Measurements from ENCODE around the gene JAZF1. TPM values are rescaled to one million over a fixed set of nuclear protein-coding genes. Genes with fewer than 3 reads are reported as not detected.

JAZF1 gene
- polyA plus RNA-seq, 1 donor, result 11.4 TPM

GRCh38 chr7:27873981-27874957 lies 306.3 kb downstream of the JAZF1 start:
- no peaks in the 10 kb centered on the region for H3K36me3 ChIP-seq (ENCODE audit: control insufficient read depth, insufficient read depth, low read length)
- no peaks in the 10 kb centered on the region for H3K27me3 ChIP-seq (ENCODE audit: control insufficient read depth, insufficient read depth, low read length)
- H3K27ac ChIP-seq (ENCODE audit: low read length), result no peak overlapping the region
- H3K9me3 ChIP-seq (ENCODE audit: control insufficient read depth, low read depth, low read length), result no peaks in the 10 kb centered on the region
- H3K4me3 ChIP-seq (ENCODE audit: low read length), result no peak overlapping the region
- H3K4me1 ChIP-seq (ENCODE audit: control insufficient read depth, insufficient read depth, low read length), result no peaks in the 10 kb centered on the region
- no peak for DNase-seq
- WGBS (ENCODE audit: insufficient coverage, low lambda C conversion rate), result 83% methylated on average over 1 of the region's 13 CpGs

- Histone ChIP-seq H3K4me3 (ENCODE audit: low read length) (no peak overlapping the region), H3K27ac (ENCODE audit: low read length) (peak overlapping the region; percentile 31), H3K27me3 (ENCODE audit: control insufficient read depth, insufficient read depth, low read length) (no peaks in the 10 kb centered on the region), H3K9me3 (ENCODE audit: control insufficient read depth, low read depth, low read length) (no peaks in the 10 kb centered on the region), H3K4me1 (ENCODE audit: control insufficient read depth, insufficient read depth, low read length) (no peaks in the 10 kb centered on the region), H3K36me3 (ENCODE audit: control insufficient read depth, insufficient read depth, low read length) (no peaks in the 10 kb centered on the region)
- 66% methylated on average over 5 of the region's 17 CpGs for WGBS (ENCODE audit: insufficient coverage, low lambda C conversion rate)
- DNase-seq, result no peak
Observed at GRCh38 chr7:27872356-27873275, 308.0 kb downstream of the JAZF1 start.

- Histone ChIP-seq H3K27me3 (ENCODE audit: control insufficient read depth, insufficient read depth, low read length) (no peaks in the 10 kb centered on the region), H3K4me3 (ENCODE audit: low read length) (no peak overlapping the region), H3K9me3 (ENCODE audit: control insufficient read depth, low read depth, low read length) (no peaks in the 10 kb centered on the region), H3K36me3 (ENCODE audit: control insufficient read depth, insufficient read depth, low read length) (no peaks in the 10 kb centered on the region), H3K4me1 (ENCODE audit: control insufficient read depth, insufficient read depth, low read length) (no peaks in the 10 kb centered on the region), H3K27ac (ENCODE audit: low read length) (no peak overlapping the region)
- no peak for DNase-seq
- WGBS (ENCODE audit: insufficient coverage, low lambda C conversion rate), result 100% methylated on average over 1 of the region's 6 CpGs
Observed at GRCh38 chr7:27871866-27872265, 308.7 kb downstream of the JAZF1 start.

- WGBS (ENCODE audit: insufficient coverage, low lambda C conversion rate), result 100% methylated on average over 1 of the region's 3 CpGs
Observed at GRCh38 chr7:27871086-27871485, 309.5 kb downstream of the JAZF1 start.

GRCh38 chr7:27870595-27870994 lies 310.0 kb downstream of the JAZF1 start:
- H3K4me1 ChIP-seq (ENCODE audit: control insufficient read depth, insufficient read depth, low read length), result no peaks in the 10 kb centered on the region
- H3K9me3 ChIP-seq (ENCODE audit: control insufficient read depth, low read depth, low read length), result no peaks in the 10 kb centered on the region
- no CpG with 5 or more reads among the region's 5 CpGs for WGBS (ENCODE audit: insufficient coverage, low lambda C conversion rate)
- H3K27me3 ChIP-seq (ENCODE audit: control insufficient read depth, insufficient read depth, low read length), result no peaks in the 10 kb centered on the region
- no peaks in the 10 kb centered on the region for H3K36me3 ChIP-seq (ENCODE audit: control insufficient read depth, insufficient read depth, low read length)
- no peak overlapping the region for H3K27ac ChIP-seq (ENCODE audit: low read length)
- no peak overlapping the region for H3K4me3 ChIP-seq (ENCODE audit: low read length)
- DNase-seq, result no peak

More at GRCh38 chr7:27871086-27871485, 309.5 kb downstream of the JAZF1 start:
- Histone ChIP-seq H3K27me3 (ENCODE audit: control insufficient read depth, insufficient read depth, low read length) (no peaks in the 10 kb centered on the region), H3K27ac (ENCODE audit: low read length) (no peak overlapping the region), H3K9me3 (ENCODE audit: control insufficient read depth, low read depth, low read length) (no peaks in the 10 kb centered on the region), H3K4me3 (ENCODE audit: low read length) (no peak overlapping the region), H3K36me3 (ENCODE audit: control insufficient read depth, insufficient read depth, low read length) (no peaks in the 10 kb centered on the region), H3K4me1 (ENCODE audit: control insufficient read depth, insufficient read depth, low read length) (no peaks in the 10 kb centered on the region)
- no peak for DNase-seq

GRCh38 chr7:27869056-27869455 lies 311.5 kb downstream of the JAZF1 start:
- 93% methylated on average over 3 of the region's 7 CpGs for WGBS (ENCODE audit: insufficient coverage, low lambda C conversion rate)
- Histone ChIP-seq H3K36me3 (ENCODE audit: control insufficient read depth, insufficient read depth, low read length) (no peaks in the 10 kb centered on the region), H3K9me3 (ENCODE audit: control insufficient read depth, low read depth, low read length) (no peaks in the 10 kb centered on the region), H3K4me3 (ENCODE audit: low read length) (no peak overlapping the region), H3K27me3 (ENCODE audit: control insufficient read depth, insufficient read depth, low read length) (no peaks in the 10 kb centered on the region), H3K4me1 (ENCODE audit: control insufficient read depth, insufficient read depth, low read length) (no peaks in the 10 kb centered on the region), H3K27ac (ENCODE audit: low read length) (no peak overlapping the region)
- no peak for DNase-seq

- Histone ChIP-seq H3K36me3 (ENCODE audit: control insufficient read depth, insufficient read depth, low read length) (no peaks in the 10 kb centered on the region), H3K9me3 (ENCODE audit: control insufficient read depth, low read depth, low read length) (no peaks in the 10 kb centered on the region)
Observed at GRCh38 chr7:27868131-27868550, 312.5 kb downstream of the JAZF1 start.

GRCh38 chr7:27866828-27867672 lies 313.5 kb downstream of the JAZF1 start:
- no peak for DNase-seq
- Histone ChIP-seq H3K4me3 (ENCODE audit: low read length) (no peak overlapping the region), H3K4me1 (ENCODE audit: control insufficient read depth, insufficient read depth, low read length) (no peaks in the 10 kb centered on the region), H3K36me3 (ENCODE audit: control insufficient read depth, insufficient read depth, low read length) (no peaks in the 10 kb centered on the region), H3K27me3 (ENCODE audit: control insufficient read depth, insufficient read depth, low read length) (no peaks in the 10 kb centered on the region), H3K27ac (ENCODE audit: low read length) (no peak overlapping the region), H3K9me3 (ENCODE audit: control insufficient read depth, low read depth, low read length) (no peaks in the 10 kb centered on the region)
- WGBS (ENCODE audit: insufficient coverage, low lambda C conversion rate), result 100% methylated on average over 2 of the region's 17 CpGs

More at GRCh38 chr7:27868131-27868550, 312.5 kb downstream of the JAZF1 start:
- DNase-seq, result no peak
- no peaks in the 10 kb centered on the region for H3K27me3 ChIP-seq (ENCODE audit: control insufficient read depth, insufficient read depth, low read length)
- no peak overlapping the region for H3K27ac ChIP-seq (ENCODE audit: low read length)
- H3K4me1 ChIP-seq (ENCODE audit: control insufficient read depth, insufficient read depth, low read length), result no peaks in the 10 kb centered on the region
- H3K4me3 ChIP-seq (ENCODE audit: low read length), result no peak overlapping the region
- no CpG with 5 or more reads among the region's 15 CpGs for WGBS (ENCODE audit: insufficient coverage, low lambda C conversion rate)

GRCh38 chr7:27866256-27866655 lies 314.3 kb downstream of the JAZF1 start:
- Histone ChIP-seq H3K4me3 (ENCODE audit: low read length) (no peak overlapping the region), H3K27me3 (ENCODE audit: control insufficient read depth, insufficient read depth, low read length) (no peaks in the 10 kb centered on the region), H3K9me3 (ENCODE audit: control insufficient read depth, low read depth, low read length) (no peaks in the 10 kb centered on the region), H3K27ac (ENCODE audit: low read length) (no peak overlapping the region), H3K4me1 (ENCODE audit: control insufficient read depth, insufficient read depth, low read length) (no peaks in the 10 kb centered on the region), H3K36me3 (ENCODE audit: control insufficient read depth, insufficient read depth, low read length) (no peaks in the 10 kb centered on the region)
- DNase-seq, result no peak
- 80% methylated on average over 1 of the region's 2 CpGs for WGBS (ENCODE audit: insufficient coverage, low lambda C conversion rate)

Measured in large intestine (tissue), 3 donors.